ENCODE results near the gene LGALS7.
"Not testable (repeated sequence)": the region's sequence is repeated elsewhere in the genome, so short reads cannot be mapped to it uniquely, and the experiment has no call there.

The LGALS7 gene

DNA sequence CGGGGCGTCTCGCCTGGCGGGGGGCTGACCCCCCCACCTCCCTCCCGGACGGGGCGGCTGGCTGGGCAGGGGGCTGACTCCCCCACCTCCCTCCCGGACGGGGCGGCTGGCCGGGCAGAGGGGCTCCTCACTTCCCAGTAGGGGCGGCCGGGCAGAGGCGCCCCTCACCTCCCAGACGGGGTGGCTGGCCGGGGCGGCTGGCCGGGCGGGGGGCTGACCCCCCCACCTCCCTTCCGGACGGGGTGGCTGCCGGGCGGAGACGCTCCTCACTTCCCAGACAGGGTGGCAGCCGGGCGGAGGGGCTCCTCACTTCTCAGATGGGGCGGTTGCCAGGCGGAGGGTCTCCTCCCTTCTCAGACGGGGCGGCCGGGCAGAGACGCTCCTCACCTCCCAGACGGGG, 24.5 kb upstream of the LGALS7 start:
- H3K4me1 ChIP-seq (ENCODE audit: control insufficient read depth, insufficient read depth, low read length, poor library complexity, severe bottlenecking); H3K36me3 ChIP-seq (ENCODE audit: control insufficient read depth, insufficient read depth, low read length); H3K9me3 ChIP-seq (ENCODE audit: control insufficient read depth, low read length); H3K27ac ChIP-seq (ENCODE audit: low read depth, low read length, severe bottlenecking); H3K4me3 ChIP-seq (ENCODE audit: extremely low read depth, insufficient read depth, low read length, poor library complexity, severe bottlenecking): not testable (repeated sequence)
- no CpG with 5 or more reads among the region's 33 CpGs for WGBS, 2 experiments (ENCODE audit: insufficient coverage in 2 of 2)

DNA sequence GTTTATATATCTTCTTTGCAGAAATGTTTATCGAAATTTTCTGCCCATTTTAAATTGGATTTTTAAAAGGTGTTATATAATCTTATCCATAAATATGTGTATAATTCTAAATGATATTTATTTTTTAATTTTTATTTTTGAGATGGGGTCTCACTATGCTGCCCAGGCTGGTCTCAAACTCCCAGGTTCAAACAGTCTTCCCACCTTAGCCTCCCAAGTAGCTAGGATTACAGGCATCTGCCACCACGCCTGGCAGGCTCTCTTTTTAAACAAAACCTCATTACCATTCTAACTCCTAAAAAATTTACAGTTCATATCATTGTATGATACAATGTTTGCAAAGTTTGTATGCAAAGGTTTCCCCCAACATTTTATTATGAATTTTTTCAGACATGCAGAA, 22.8 kb upstream of the LGALS7 start:
- H3K27ac ChIP-seq (ENCODE audit: low read depth, low read length, severe bottlenecking) = no peak overlapping the region
- peaks cover 8% of the 10 kb centered on the region for H3K4me1 ChIP-seq (ENCODE audit: control insufficient read depth, insufficient read depth, low read length, poor library complexity, severe bottlenecking)
- H3K4me3 ChIP-seq (ENCODE audit: extremely low read depth, insufficient read depth, low read length, poor library complexity, severe bottlenecking) = no peak overlapping the region
- H3K36me3 ChIP-seq (ENCODE audit: control insufficient read depth, insufficient read depth, low read length) = no peaks in the 10 kb centered on the region
- no CpG with 5 or more reads among the region's 2 CpGs for WGBS, 2 experiments (ENCODE audit: insufficient coverage in 2 of 2)
- H3K9me3 ChIP-seq (ENCODE audit: control insufficient read depth, low read length) = no peaks in the 10 kb centered on the region

DNA sequence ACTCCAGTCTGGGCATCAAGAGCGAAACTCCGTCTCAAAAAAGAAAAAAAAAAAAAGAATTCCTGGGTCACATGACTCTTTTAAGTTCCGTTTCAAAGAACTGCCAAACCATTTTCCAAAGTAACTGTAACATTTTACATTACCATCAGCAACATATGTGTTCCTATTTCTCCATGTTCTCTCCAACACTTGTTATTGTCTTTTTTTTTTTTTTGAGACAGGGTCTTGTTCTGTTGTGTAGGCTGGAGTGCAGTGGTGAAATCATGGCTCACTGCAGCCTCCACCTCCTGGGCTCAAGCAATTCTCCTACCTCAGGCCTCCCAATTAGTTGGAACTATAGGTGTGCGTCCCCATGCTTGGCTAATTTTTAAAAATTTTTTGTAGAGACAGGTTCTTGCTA, 22.2 kb upstream of the LGALS7 start:
- Histone ChIP-seq H3K36me3 (ENCODE audit: control insufficient read depth, insufficient read depth, low read length) (no peaks in the 10 kb centered on the region), H3K4me3 (ENCODE audit: extremely low read depth, insufficient read depth, low read length, poor library complexity, severe bottlenecking) (no peak overlapping the region), H3K4me1 (ENCODE audit: control insufficient read depth, insufficient read depth, low read length, poor library complexity, severe bottlenecking) (peaks cover 8% of the 10 kb centered on the region), H3K9me3 (ENCODE audit: control insufficient read depth, low read length) (no peaks in the 10 kb centered on the region), H3K27ac (ENCODE audit: low read depth, low read length, severe bottlenecking) (no peak overlapping the region)
- WGBS, 2 experiments (ENCODE audit: insufficient coverage in 2 of 2) = 90 to 92% methylated on average over 3 of the region's 4 CpGs

- Histone ChIP-seq H3K4me3 (ENCODE audit: extremely low read depth, insufficient read depth, low read length, poor library complexity, severe bottlenecking) (no peak overlapping the region), H3K9me3 (ENCODE audit: control insufficient read depth, low read length) (no peaks in the 10 kb centered on the region), H3K4me1 (ENCODE audit: control insufficient read depth, insufficient read depth, low read length, poor library complexity, severe bottlenecking) (peaks cover 8% of the 10 kb centered on the region), H3K27ac (ENCODE audit: low read depth, low read length, severe bottlenecking) (no peak overlapping the region), H3K36me3 (ENCODE audit: control insufficient read depth, insufficient read depth, low read length) (no peaks in the 10 kb centered on the region)
- WGBS, 2 experiments (ENCODE audit: insufficient coverage in 2 of 2) = 93 to 100% methylated on average over 2 to 4 of the region's 5 CpGs
Measured at GRCh38 chr19:38793671-38794070, 20.4 kb upstream of the LGALS7 start.

GRCh38 chr19:38793177-38793576, 19.9 kb upstream of the LGALS7 start:
- H3K4me1 ChIP-seq (ENCODE audit: control insufficient read depth, insufficient read depth, low read length, poor library complexity, severe bottlenecking) = peaks cover 8% of the 10 kb centered on the region
- H3K36me3 ChIP-seq (ENCODE audit: control insufficient read depth, insufficient read depth, low read length) = no peaks in the 10 kb centered on the region
- H3K9me3 ChIP-seq (ENCODE audit: control insufficient read depth, low read length) = no peaks in the 10 kb centered on the region
- 91 to 100% methylated on average over 5 of the region's 8 CpGs for WGBS, 2 experiments (ENCODE audit: insufficient coverage in 2 of 2)
- H3K4me3 ChIP-seq (ENCODE audit: extremely low read depth, insufficient read depth, low read length, poor library complexity, severe bottlenecking) = no peak overlapping the region
- no peak overlapping the region for H3K27ac ChIP-seq (ENCODE audit: low read depth, low read length, severe bottlenecking)

DNA sequence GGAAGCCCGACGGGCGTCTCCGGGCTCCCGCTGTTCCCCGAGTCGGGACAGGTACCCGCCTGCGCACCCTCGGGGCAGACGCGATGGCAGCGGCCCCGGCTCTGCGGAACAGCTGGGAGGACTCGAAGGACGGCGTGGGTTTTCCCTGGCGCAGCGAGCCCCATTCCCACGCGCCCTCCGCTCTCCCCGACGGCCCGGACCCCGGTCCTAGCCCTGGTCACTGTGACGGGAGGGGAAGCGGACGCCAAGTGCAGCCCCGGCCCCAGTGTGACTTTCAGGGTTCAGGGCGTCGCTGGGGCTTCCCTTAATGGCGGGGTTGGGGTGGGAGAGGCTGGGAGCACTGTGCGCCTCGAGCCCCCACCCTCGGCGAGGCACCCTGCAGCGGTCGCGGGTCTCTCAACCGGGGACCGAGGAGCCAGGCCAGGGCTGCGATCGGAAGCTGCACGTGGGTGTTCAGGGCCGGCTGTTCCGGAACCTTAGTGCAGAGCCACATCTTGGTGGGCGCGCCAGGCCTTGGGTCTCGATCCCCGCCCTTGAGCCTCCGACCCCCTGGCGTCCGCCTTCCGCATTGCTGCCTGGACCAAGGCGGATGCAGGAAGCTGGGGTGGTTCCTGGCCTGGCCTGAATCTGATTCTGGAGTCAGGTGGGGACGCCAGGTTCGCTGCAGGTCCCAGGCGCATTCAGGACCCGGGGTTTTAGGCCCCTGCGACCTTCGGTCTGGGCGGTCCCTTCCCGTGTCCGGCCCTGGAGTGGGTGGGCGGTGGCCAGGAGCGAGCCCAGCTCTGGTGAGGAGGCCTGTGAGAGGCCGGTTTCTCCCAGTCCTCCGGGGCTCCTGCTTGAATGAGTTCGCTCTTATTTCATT, 19.2 kb upstream of the LGALS7 start:
- Histone ChIP-seq H3K4me1 (ENCODE audit: control insufficient read depth, insufficient read depth, low read length, poor library complexity, severe bottlenecking) (peaks cover 8% of the 10 kb centered on the region), H3K9me3 (ENCODE audit: control insufficient read depth, low read length) (no peaks in the 10 kb centered on the region), H3K4me3 (ENCODE audit: extremely low read depth, insufficient read depth, low read length, poor library complexity, severe bottlenecking) (no peak overlapping the region), H3K36me3 (ENCODE audit: control insufficient read depth, insufficient read depth, low read length) (no peaks in the 10 kb centered on the region), H3K27ac (ENCODE audit: low read depth, low read length, severe bottlenecking) (no peak overlapping the region)
- WGBS, 2 experiments (ENCODE audit: insufficient coverage in 2 of 2) = 94 to 96% methylated on average over 50 to 61 of the region's 71 CpGs

DNA sequence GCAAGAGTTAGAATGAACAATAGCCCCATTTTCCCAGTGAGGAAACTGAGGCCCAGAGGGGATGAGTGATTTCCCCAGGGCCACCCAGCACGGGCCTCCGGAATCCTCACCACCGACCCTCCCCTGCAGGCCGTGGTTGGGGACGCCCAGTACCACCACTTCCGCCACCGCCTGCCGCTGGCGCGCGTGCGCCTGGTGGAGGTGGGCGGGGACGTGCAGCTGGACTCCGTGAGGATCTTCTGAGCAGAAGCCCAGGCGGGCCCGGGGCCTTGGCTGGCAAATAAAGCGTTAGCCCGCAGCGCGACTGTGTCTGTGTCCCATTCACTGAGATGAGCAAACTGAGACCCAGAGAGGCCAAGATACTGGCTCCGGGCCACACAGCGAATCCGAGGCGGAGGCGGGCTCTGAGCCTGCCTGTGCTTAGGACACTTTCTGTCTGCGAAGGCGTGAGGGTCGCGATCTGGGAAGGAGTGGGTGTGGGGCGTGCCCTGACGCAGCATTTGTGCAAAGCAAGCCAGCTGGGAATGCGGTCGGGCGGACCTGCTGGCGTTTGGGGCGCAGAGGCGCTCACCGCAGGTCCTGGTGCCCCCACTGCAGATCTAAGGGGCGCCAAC, 18.2 kb upstream of the LGALS7 start:
- not testable (repeated sequence) for H3K4me3 ChIP-seq (ENCODE audit: extremely low read depth, insufficient read depth, low read length, poor library complexity, severe bottlenecking); H3K27ac ChIP-seq (ENCODE audit: low read depth, low read length, severe bottlenecking); H3K36me3 ChIP-seq (ENCODE audit: control insufficient read depth, insufficient read depth, low read length); H3K4me1 ChIP-seq (ENCODE audit: control insufficient read depth, insufficient read depth, low read length, poor library complexity, severe bottlenecking); H3K9me3 ChIP-seq (ENCODE audit: control insufficient read depth, low read length)
- WGBS, 2 experiments (ENCODE audit: insufficient coverage in 2 of 2) = no CpG with 5 or more reads among the region's 40 CpGs

DNA sequence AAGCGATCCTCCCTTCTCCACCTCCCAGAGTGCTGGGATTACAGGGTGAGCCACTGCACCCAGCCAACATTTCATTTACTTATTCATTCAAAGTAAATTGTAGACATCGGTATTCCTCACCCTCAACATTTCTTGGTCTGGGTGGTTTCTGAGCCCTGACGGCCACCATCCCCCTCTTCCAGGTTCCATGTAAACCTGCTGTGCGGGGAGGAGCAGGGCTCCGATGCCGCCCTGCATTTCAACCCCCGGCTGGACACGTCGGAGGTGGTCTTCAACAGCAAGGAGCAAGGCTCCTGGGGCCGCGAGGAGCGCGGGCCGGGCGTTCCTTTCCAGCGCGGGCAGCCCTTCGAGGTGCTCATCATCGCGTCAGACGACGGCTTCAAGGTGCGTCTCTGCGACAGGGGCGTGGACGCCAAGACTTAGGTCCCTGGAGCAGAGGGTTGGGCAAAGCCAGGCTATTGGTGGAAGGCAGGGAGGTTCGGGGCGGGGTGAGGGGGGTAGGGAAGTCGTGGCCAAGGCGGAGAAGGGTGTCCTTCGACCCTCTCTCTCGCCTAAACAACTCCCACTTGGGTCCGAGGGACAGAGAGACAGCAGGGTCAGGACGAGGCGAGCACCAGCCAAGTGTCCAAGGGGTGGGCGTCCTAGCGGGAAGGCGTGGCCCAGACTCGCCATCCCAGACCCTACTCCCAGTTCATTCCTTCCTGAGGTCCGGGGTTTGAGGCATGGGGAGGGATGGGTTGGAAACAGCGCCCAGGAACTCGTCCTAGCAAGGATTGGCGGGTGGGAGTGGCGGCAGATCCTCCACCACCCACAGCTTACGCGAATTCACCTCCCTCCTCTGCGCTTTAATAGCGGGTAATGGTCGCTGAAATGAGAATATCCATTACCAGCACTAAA, 17.4 kb upstream of the LGALS7 start:
- H3K36me3 ChIP-seq (ENCODE audit: control insufficient read depth, insufficient read depth, low read length); H3K9me3 ChIP-seq (ENCODE audit: control insufficient read depth, low read length); H3K27ac ChIP-seq (ENCODE audit: low read depth, low read length, severe bottlenecking); H3K4me1 ChIP-seq (ENCODE audit: control insufficient read depth, insufficient read depth, low read length, poor library complexity, severe bottlenecking); H3K4me3 ChIP-seq (ENCODE audit: extremely low read depth, insufficient read depth, low read length, poor library complexity, severe bottlenecking): not testable (repeated sequence)
- WGBS, 2 experiments (ENCODE audit: insufficient coverage in 2 of 2) = 90 to 94% methylated on average over 3 to 4 of the region's 49 CpGs

GRCh38 chr19:38788478-38789243, 15.3 kb upstream of the LGALS7 start, which contains the start of gene LGALS7B:
LGALS7B (plus strand) TSS chr19:38789200; CDS start chr19:38789227, 27 bp downstream.
- H3K36me3 ChIP-seq (ENCODE audit: control insufficient read depth, insufficient read depth, low read length) = no peaks in the 10 kb centered on the region
- no peaks in the 10 kb centered on the region for H3K9me3 ChIP-seq (ENCODE audit: control insufficient read depth, low read length)
- 77 to 87% methylated on average over 6 to 9 of the region's 17 CpGs for WGBS, 2 experiments (ENCODE audit: insufficient coverage in 2 of 2)
- no peak within 1 kb of the TSS for H3K4me3 ChIP-seq (ENCODE audit: extremely low read depth, insufficient read depth, low read length, poor library complexity, severe bottlenecking)
- peaks cover 8% of the 10 kb centered on the region for H3K4me1 ChIP-seq (ENCODE audit: control insufficient read depth, insufficient read depth, low read length, poor library complexity, severe bottlenecking)
- H3K27ac ChIP-seq (ENCODE audit: low read depth, low read length, severe bottlenecking) = no peak within 1 kb of the TSS

DNA sequence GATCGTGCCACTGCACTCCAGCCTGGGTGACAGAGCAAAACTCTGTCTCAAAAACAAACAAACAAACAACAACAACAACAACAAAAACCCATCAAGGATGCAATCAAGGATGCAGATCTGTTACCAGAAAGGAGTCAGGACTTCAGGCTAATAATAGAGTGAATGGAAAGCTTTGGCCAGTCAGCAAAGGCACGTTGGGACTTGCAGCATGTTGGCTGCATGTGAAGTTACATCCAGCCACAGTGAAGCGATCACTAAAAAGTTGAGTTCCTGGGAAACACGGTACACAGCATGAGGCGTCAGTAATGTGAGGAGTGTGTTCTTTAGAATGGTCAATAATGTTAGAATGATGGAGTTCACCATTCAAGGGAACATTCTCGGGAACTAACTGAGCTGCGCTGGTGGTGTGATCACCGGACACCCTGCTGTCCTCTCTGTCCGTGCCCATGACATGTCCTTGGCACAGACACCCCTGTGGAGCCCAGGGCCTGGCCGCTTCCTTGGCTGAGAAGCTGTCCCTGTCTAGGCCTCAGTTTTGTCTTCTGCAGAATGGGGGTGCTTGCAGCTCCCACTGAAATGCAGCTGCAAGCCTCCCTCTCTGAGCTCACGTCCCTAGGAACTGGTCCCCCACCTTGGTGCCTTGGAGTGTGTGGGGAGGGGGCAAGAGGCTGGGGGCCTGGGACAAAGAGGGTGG, 13.4 kb upstream of the LGALS7 start:
- no peak overlapping the region for H3K4me3 ChIP-seq (ENCODE audit: extremely low read depth, insufficient read depth, low read length, poor library complexity, severe bottlenecking)
- whole genome bisulfite sequencing, 2 experiments (ENCODE audit: insufficient coverage in 2 of 2) = 90 to 95% methylated on average over 9 of the region's 11 CpGs
- no peaks in the 10 kb centered on the region for H3K9me3 ChIP-seq (ENCODE audit: control insufficient read depth, low read length)
- H3K27ac ChIP-seq (ENCODE audit: low read depth, low read length, severe bottlenecking) = no peak overlapping the region
- H3K36me3 ChIP-seq (ENCODE audit: control insufficient read depth, insufficient read depth, low read length) = no peaks in the 10 kb centered on the region
- H3K4me1 ChIP-seq (ENCODE audit: control insufficient read depth, insufficient read depth, low read length, poor library complexity, severe bottlenecking) = no peaks in the 10 kb centered on the region
